ENCODE measurements around the gene STX8.

The STX8 gene

DNA sequence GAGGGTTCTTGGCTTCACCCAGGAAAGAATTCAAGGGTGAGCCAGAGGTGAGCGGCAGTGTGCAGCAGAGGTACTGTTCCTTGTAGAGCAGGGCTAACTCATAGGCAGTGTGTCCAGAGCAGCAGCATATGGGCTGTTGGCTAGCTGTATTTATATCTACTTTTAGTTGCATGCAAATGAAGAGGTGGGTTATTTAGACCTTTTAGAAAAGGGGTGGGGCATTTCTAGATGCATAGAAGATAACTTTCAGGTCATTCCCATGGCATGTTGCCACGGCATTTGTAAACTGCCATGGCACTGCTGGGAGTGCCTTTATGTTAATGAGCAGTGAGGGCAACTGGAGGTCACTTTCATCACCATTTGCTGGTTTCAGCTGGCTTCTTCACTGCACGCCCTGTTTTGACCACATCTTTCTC lies 141.0 kb downstream of the STX8 start:
- no peak for DNase-seq

DNA sequence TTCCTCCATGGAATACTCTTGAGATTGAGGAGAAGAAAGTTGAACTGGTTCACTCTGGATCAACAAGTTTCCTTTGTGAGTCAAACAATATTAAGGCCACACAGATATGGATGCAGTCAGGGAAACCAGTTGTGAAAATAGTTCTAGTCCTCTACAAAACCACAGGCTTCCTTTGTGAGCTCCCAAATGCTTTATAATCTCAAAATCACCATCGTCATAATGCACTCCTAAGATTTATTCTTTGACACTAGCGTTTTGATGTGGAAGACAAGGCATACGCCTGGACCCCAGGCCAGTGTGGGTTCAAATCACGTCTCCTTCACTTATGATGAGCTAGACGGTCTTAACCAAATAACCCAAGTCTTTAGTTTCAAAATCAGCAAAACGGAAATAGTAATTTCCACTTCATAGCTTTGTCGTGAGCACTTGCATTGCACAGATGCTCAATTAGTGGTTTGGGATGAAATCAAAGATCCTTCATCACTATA lies 142.6 kb downstream of the STX8 start:
- DNase-seq: no peak

DNA sequence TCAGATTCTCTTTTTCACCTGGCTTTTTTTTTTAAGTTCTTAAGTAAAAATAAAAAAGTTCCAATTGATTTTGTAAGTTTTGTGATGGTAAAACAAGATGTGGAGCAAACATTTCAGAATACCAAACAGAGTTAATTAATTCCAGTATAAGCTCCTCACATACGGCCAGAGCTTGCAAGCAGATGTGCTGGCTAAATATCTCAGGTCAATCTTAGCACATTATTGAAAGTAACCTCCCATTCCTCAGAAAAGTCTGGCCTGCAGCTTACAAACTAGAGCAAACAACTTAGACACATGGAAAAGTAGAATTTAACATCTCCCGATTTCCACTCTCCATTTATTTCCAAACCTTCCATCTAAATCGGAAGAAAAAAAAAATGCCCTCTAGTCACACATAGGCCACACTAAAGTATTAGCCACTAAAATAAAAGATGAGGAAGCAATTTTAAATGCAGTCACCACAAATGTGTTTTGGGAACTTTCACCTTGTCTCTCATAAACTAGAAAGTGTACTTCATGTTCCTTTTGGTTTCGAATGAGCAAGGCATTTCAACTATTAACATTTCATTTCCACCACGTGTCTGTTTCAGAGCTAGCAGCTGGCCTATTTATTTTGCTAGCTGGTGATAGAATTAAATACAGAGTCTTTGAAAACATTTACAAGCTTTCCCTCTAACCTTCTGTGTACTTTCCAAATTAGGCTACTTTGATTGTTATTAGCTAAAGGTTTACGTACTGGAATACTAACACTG lies 143.3 kb downstream of the STX8 start:
- no peak for DNase-seq

- no peak for DNase-seq
Measured at GRCh38 chr17:9431620-9432019, 144.0 kb downstream of the STX8 start.

DNA sequence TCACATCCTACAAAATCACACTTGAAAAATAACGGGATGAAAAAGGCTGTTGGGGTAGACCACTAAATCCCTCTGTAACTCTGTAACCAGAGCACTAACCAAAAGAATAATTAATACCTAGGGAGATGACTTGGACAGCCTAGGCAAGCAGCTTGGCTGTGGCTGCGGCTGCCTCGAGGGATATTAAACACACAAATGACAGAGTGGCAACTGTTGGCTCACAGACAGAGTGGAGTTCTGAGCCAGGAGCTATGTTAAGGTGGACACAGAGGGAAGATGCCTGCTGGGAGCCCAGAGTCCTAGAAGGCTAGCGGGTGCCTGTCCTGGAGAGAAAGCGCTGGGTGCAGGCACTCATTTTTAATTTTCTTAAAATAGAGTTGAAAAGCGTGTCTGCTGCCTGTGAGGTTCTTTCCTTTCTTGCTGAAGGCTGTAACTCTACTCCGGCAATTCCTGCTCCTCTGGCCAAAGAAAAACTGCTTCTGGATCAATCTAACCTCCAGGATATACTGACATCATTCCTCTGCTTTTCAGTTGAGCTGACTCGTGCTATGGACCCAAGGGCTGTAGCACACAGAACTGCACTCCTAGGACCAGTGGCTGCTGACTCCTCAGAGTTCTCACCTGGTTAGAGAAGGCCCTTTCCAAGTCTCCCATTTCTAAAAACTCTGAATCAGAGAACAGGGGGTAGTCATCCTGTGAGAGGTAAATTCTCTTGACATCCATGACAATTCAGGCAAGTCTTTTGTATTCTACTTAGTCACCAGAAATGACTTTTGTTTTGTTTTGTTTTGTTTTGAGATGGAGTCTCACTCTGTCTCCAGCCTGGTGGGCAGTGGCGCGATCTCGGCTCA lies 147.9 kb downstream of the STX8 start:
- no peak for DNase-seq

DNA sequence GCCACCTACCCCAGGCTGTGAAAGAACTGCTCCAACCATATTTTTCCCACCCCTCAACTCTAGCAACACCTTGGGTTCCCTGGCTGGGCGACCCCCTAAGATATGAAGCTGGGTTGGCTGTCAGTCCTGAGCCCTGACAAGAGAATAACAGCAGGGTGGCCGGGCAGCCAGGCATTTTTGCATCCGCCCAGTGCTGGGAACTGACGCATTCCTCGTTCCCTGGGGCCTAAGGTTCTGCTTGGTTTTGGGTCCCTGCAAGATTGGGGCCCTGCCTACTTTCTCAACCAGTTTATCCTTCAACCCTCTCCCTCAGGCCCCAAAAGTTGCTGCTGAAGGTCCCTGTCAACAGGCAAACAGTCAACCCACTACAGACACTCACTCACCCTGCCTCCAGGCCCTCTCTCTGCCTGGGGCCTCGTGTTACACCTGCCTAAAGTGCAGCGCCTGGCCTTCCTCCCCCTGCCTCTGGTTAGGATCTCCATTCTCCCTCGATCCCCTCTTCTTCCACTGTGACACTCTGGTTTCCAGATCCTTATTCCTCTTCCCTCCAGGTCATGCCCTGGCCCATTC lies 151.5 kb downstream of the STX8 start:
- DNase-seq: no peak

GRCh38 chr17:9421525-9421924 lies 154.1 kb downstream of the STX8 start:
- no peak for DNase-seq

DNA sequence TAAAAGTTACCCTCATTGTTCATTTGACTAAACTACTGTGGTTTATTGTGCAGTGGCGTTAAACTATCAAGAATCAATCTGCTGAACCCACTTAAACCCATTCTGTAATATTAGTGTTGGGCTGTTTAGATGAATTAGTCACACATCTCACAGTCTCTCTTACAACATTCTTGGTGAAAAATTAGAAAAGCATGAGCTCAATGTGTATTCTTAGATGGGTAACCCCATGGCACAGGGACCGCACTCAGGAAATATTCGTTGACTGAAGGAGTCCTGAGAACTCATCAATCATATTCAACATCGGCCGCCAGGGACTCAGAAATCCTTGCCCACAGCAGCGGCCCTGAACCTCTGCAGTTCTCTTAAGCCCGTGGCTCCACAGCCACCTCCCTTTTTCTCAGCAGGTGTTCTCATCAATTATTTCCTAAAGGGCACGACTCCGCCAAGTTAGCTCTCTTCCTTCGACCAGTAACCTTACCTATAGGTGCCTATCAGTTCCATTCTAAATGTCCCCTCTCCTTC lies 155.6 kb downstream of the STX8 start:
- DNase-seq: no peak

- no peak for DNase-seq
Measured at GRCh38 chr17:9414471-9414870, 161.1 kb downstream of the STX8 start.

DNA sequence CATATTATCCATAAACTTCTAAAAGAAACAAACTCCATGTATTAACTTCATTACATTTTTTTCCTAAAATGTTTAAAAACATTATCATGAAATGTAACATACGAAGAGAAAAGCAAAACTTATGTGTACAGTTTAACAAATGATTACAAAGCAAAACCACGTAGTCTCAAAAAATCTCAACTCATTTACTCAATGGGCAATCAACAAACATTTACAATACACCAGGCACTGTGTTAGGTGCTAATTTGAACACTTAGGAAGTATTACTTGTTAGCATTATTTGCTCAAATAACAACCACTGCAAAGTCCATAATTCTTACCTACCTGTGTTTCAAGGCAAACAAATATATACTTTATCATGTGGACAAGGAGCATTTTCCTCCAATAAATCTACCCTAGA lies 164.9 kb downstream of the STX8 start:
- DNase-seq: no peak

- no peak for DNase-seq
Measured at GRCh38 chr17:9410301-9410700, 165.3 kb downstream of the STX8 start.

- no peak for DNase-seq
Measured at GRCh38 chr17:9409878-9410277, 165.7 kb downstream of the STX8 start.

- DNase-seq: peak; percentile 25
Measured at GRCh38 chr17:9408868-9409829, 166.5 kb downstream of the STX8 start.

DNA sequence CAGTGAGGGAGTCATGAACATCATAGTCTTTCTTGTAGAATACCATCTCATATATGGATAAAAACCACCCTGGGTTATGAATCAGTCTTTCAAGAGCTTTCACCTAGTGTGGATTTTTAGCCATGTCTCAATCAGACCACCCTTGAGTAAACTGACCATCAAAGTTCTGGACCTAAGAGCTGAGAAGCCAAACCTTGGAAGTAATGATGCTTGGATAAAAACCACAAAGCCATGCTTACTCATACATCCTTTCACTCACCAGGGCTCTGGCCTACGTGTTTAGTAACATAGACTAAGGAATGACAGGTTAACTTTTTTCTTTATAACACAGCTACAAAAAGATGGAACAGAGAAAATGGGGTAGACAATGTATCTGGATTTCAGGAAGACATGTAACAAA lies 167.2 kb downstream of the STX8 start:
- DNase-seq: no peak

DNA sequence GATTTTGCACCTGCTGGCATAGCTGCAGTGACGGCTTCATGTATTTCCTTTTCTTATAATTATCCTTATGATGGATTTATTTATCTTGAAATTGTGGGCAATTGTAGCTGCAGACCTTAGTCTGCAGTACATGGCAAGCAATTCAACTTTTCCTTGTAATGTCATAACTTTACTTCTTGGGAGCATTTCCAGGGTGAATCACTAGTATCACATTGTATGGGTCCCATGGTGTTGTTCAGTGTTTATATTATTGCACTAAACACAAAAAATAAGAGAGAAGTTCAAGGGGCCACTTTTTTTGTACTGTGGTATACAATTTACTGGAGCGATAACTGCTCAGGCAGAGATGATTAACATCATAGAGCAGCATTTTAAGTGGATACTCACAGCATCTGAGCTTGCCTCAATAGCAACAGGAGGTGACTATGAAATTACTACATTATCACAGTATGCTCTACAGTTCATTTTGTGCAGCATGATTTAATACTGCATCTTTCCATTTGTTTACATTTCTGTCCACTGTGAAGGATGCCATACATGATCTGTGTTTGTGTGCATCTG lies 169.5 kb downstream of the STX8 start:
- DNase-seq: peak; percentile 32

GRCh38 chr17:9403257-9403656 lies 172.4 kb downstream of the STX8 start:
- no peak for DNase-seq

GRCh38 chr17:9402590-9403199 lies 172.9 kb downstream of the STX8 start:
- DNase-seq: peak; percentile 51

DNA sequence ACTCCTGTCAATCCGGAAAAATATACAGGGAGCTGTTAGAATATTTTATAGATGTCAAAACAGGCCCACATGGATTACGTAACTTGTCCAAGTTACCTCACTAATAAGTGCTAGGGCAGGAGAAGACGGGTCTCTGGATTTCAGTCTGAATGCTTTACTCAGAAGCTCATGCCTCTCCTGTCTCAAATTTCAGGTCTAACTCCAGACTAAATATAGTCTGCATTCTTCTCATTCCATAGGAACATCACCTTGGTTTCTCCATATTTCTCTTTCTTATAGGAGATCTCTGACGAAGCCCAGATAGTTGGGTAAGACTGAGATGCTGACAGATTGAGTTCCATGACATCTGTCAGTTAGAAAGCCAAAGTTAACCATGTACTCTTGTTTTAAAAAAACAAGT lies 174.2 kb downstream of the STX8 start:
- DNase-seq: no peak

- no peak for DNase-seq
Measured at GRCh38 chr17:9389111-9389527, 186.5 kb downstream of the STX8 start.

DNA sequence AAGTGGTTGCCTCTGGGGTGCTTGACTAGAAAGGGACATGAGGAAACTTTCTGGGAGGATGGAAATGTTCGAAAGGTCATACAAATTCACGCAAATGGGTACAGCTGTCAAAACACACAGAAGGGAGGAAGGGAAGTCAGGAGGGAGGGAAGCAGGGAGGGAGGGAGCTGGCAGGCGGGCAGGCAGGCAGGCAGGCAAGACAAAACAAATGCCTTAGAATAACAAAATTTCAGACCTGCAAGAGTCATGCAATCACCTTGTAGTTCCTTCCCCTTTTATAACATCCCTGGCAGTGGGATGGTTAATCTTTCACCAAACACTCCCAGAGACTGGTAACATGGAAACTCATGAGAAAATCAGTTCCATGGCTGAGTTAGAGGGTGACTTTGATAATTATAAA lies 189.2 kb downstream of the STX8 start:
- DNase-seq: no peak

- DNase-seq: no peak
Measured at GRCh38 chr17:9383826-9384225, 191.8 kb downstream of the STX8 start.

DNA sequence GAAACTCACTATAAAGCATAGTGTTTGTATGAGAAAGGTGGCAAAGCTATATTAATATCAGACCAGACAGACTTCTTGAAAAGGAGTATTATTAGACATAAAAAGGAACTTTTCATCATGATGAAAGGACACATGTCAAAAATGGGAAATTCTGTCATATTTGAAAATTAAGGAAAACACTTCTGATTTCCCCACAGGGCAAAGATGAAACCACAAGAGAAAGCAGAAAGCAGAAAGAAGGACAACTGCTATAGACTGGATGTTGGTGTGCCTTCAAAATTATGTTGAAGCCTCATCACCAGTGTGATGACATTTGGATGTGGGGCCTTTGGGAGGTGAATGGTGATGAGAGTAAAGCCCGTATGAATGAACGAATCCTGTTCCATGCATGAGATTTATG lies 193.0 kb downstream of the STX8 start:
- DNase-seq: no peak

Data from NCI-H146 (cell line).